Stimulated activated CD4-positive, alpha-beta T cell treated with anti-CD3 and anti-CD28 coated beads, Interleukin-1b, Interleukin-23, amount 100 ng/mL, for 48 hours (primary cell): Measurements from ENCODE around the gene PRAMEF10.
"Not testable (repeated sequence)": the region's sequence is repeated elsewhere in the genome, so short reads cannot be mapped to it uniquely, and the experiment has no call there.

ENCODE experiments used
- DNase-seq: peaks from one replicate; pipeline ENCODE4 v3.0.0-alpha.2; 2020

The PRAMEF10 gene, protein sequence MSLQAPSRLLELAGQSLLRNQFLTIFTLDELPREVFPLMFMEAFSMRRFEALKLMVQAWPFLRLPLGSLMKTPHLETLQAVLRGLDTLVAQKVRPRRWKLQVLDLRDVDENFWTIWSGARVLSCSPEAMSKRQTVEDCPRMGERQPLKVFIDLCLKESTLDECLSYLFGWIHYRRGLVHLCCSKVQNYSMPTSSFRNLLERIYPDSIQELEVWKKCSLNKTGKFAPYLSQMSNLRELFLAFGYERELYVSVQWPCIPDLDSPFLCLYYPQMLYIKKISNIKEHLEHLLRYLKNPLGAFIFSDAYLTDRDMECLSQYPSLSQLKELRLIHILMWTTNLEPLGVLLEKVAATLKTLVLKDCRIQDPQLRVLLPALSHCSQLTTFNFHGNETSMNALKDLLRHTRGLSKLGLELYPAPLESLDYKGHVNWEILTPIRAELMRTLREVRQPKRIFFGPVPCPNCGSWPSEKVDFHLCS

DNA sequence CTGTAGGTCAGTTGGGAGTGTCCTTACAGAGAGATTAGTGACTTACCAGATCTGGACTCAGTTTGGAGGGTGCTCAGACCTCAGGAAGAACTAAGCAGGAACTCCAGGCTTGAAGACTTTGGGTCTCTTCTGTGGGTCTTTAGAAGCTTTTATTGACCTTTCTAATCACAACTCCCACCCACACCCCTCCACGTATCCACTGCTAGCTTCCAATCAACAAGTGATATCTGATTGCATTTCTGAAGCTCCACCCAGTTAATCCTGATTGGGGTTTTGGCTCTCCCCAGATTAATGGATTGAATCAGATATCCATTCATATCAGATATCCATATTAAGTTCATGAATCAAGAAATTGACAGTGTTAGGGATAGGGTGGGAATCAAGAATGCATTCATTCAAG lies at the start of gene PRAMEF10:
Gene PRAMEF10 (minus strand): TSS at position 101 of the 400 bp plus-strand sequence. CDS start 2,423 bp downstream, outside the sequence.
- not testable (repeated sequence) for DNase-seq

DNA sequence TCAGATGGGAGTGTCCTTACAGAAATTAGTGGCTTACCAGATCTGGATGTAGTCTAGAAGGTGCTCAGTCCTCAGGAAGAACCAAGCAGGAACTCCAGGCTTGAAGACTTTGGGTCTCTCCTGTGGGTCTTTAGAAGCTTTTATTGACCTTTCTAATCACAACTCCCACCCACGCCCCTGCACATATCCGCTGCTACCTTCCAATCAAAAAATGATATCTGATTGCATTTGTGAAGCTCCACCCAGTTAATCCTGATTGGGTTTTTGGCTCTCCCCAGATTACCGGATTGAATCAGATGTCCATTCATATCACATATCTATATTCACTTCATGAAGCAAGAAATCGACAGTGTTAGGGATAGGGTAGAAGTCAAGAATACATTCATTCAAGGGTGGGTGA lies 49.4 kb upstream of the PRAMEF10 start, which contains the start of gene PRAMEF6:
Gene PRAMEF6 (minus strand): TSS at position 101 of the 400 bp plus-strand sequence. CDS start 5,062 bp downstream, outside the sequence.
- DNase-seq: not testable (repeated sequence)

DNA sequence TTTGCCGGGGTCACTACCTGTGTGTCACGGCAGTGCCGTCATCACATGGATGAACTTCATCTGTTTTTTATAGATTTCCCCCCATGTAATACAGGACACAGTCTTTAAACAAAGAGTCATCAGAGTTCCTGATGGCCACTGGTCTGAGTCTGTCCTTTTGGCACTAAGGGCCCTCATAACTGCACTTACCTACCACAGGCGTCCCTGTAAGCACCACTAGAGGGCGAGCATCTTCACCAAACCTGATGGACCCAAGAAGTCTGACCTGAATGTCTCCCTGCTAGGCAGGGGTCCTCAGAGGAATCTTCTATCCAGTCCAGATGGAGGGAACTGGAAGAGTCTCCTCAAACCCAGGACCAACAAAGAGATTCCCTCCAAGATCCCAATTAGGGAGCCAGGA lies 26.3 kb upstream of the PRAMEF10 start:
- not testable (repeated sequence) for DNase-seq

DNA sequence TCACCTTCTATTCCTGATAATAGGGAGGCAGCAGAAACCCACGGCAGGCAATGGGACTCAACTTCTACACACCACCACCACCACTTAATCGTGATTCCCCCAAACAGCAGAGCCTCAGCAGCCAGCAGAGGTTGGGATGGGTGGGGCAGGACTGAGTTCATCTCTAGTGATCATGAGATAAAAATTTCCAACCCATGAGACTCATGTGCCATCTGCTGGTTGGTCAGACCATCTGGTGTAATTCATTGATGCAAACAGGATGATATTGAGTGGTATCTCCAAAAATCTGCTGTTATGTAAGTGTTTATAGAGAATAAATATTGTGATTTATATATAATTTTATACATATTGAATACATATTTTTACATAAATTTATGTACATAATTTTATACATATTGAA lies 23.7 kb upstream of the PRAMEF10 start:
- not testable (repeated sequence) for DNase-seq

DNA sequence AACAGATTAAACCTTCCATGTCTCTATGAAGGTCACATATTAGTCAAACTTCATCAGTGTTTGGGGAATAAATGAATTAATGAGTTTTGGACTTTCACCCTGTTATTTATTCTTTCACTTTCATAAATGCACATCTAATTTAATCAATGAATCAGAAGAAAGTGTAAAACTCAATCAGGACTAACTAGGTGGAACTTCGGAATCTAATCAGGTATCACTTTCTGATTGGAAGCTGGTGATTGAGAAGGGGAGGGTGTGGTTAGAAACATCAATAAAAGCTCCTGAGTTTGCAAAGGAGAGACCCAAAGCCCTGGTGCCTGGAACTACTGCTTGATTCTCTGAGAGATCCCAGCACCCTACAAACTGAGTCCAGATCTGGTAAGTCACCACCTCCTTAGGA lies 18.2 kb upstream of the PRAMEF10 start, which contains the start of gene PRAMEF7:
Gene PRAMEF7 (plus strand): TSS at position 301 of the 400 bp plus-strand sequence. CDS start 1,083 bp downstream, outside the sequence.
- DNase-seq: not testable (repeated sequence)

DNA sequence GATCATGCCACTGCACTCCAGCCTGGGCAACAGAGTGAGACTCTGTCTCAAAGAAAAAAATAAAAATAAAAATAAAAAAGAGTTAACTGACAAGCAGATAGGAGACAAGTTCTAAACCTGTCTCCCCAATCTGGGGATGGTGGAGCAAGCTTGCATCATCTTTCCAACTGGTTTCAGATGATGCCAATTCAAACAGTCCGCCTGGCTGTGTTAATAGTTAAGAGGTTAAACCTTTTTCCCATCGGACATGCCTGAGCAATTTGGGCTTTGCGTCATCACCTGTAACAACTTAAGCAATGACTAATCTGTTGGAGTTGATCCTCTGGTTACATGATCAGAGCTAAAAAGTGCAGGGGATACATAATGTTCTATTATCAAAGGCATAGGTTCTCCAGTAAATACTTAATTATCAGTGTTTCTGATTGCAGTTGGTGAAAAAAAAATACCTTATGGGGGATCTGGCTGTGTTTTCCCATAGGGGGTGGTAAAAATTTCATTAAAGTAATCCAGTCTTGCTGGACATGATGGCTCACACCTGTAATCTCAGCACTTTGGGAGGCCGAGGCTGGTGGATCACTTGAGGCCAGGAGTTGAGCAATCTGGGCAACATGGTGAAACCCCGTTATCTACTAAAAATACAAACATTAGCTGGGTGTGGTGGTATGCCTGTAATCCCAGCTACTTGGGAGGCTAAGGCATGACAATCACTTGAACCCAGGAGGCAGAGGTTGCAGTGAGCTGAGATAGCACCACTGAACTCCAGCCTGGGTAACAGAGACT lies 5.9 kb upstream of the PRAMEF10 start:
- not testable (repeated sequence) for DNase-seq

DNA sequence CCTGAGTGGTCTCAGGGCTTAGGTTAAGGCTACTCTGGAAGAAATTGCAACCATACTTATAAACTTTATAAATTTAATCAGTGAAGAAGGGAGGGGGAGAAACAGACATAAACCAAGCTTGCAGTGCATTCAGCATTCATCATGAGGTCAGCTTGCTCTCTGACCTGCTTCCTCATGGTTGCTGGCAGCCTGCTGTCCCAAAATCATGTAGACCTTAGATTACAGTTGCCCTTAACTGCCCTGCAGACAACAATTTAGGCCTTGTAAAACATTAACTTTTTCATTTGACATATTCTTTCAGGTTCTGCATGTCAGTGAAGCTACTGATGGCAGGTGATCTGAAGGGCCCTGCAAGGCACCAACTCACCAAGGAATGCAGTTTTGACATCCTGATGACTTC lies 1.1 kb upstream of the PRAMEF10 start:
- not testable (repeated sequence) for DNase-seq

DNA sequence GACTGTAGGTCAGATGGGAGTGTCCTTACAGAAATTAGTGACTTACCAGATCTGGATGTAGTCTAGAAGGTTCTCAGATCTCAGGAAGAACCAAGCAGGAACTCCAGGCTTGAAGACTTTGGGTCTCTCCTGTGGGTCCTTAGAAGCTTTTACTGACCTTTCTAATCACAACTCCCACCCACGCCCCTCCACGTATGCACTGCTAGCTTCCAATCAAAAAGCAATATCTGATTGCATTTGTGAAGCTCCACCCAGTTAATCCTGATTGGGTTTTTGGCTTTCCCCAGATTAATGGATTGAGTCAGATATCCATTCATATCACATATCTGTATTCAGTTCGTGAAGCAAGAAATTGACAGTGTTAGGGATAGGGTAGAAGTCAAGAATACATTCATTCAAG lies 12.0 kb downstream of the PRAMEF10 start, which contains the start of gene PRAMEF4:
Gene PRAMEF4 (minus strand): TSS at position 101 of the 400 bp plus-strand sequence. CDS start 2,807 bp downstream, outside the sequence.
- not testable (repeated sequence) for DNase-seq

DNA sequence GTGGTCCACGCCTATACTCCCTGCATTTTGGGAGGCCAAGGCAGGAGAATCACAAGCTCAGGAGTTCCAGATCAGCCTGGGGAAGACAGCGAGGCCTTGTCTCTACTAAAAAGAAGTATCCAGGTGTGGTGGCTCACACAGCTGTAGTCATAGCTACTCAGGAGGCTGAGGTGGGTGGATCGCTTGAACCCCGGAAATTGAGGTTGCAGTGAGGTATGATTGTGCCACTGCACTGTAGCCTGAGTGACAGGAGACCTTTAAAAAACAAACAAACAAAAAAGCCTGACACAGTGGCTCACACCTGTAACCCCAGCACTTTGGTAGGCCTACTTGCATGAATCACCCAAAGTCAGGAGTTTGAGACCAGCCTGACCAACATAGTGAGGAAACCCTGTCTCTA lies 19.6 kb downstream of the PRAMEF10 start:
- not testable (repeated sequence) for DNase-seq

DNA sequence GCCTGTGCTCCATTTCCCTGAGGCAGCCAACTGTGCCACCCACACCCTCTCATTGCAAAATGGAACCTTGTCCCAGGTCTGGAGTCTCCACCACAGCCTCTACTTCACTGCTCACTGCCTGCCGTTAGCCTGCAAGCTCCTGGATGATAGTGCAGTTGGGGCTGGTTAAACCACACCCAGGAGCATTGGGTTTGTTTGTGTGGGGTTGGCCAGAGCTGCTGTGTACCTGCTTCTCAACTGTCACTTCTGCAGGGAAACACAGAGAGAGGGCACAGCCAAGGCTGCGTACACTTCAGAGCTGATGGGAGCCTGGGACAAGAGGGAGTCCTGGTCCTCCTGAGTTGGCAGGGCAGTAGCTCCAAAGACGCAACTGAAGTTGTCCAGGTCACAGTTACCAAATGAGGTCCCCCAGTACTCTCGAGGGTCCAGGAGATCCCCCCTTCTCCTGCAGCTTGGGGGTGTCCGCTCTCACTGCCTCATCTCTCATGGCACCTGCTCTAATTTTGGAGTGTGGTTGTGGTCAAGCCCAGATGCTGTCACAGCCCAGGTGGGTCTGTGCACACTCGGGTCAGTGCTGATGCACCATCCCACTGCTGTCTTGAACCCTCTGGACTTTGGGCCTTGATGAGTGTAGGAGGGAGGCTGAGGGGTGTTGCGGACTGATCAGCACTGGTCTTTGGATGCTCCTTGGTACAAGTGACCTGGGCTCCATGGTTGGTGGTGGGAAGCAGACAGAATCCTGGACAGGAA lies 34.8 kb downstream of the PRAMEF10 start:
- DNase-seq: not testable (repeated sequence)

DNA sequence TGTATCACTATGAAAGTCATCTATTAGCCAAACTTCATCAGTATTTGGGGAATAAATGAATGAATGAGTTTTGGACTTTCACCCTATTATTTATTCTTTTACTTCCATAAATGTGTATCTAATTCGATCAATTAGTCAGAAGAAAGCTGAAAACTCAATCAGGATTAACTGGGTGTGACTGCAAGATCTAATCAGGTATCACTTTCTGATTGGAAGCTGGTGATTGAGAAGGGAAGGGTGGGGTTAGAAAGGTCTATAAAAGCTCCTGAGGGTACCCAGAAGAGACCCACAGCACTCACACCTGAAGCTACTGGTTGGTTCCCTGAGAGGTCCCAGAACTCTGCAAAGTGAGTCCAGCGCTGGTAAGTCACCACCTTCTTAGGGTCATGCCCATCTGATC lies 41.3 kb downstream of the PRAMEF10 start, which contains the start of gene PRAMEF2:
Gene PRAMEF2 (plus strand): TSS at position 301 of the 400 bp plus-strand sequence. CDS start 1,924 bp downstream, outside the sequence.
- DNase-seq: not testable (repeated sequence)

DNA sequence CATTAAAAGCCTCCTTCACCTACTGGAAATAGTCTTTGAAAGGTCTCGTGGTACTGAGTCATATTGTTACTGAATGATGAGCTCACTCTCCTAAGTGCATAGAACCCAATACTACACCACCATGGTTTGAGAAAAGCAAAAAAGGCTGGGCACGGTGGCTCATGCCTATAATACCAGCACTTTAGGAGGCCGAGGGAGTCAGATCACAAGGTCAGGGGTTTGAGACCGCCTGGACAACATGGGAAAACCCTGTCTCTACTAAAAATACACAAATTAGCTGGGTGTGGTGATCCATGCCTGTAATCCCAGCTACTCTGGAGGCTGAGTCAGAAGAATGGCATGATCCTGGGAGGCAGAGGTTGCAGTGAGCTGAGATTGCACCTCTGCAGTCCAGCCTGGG lies 46.3 kb downstream of the PRAMEF10 start:
- no peak for DNase-seq

DNA sequence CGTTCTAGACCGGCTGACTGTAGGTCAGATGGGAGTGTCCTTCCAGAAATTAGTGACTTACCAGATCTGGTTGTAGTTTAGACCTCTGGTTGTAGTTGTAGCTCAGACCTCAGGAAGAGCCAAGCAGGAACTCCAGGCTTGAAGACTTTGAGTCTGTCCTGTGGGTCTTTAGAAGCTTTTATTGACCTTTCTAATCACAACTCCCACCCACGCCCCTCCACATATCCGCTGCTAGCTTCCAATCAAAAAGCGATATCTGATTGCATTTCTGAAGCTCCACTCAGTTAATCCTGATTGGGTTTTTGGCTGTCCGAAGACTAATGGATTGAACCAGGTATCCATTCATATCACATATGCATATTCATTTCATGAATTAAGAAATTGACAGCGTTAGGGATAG lies 49.5 kb downstream of the PRAMEF10 start, which contains the start of gene HNRNPCL1:
Gene HNRNPCL1 (minus strand): TSS at position 101 of the 400 bp plus-strand sequence. CDS start 431 bp downstream, outside the sequence.
- not testable (repeated sequence) for DNase-seq
